ENCODE data around the gene TNFRSF6B. TPM values are rescaled to one million over a fixed set of nuclear protein-coding genes. Genes with fewer than 3 reads are reported as not detected.

TNFRSF6B gene
- total and polyA plus RNA-seq, 9 donors, result 0.55 to 2.4 (median 1.4) TPM

GRCh38 chr20:63682384-63683139 lies 13.9 kb upstream of the TNFRSF6B start:
- DNase-seq, result no peak
- peak overlapping the region; percentile 3 for H3K27ac ChIP-seq (ENCODE audit: low read length)
- H3K36me3 ChIP-seq (ENCODE audit: control insufficient read depth, insufficient read depth, low read length), result peaks cover 42% of the 10 kb centered on the region
- no peak overlapping the region for H3K4me3 ChIP-seq (ENCODE audit: low read length)
- no peaks in the 10 kb centered on the region for H3K9me3 ChIP-seq (replicated peaks; ENCODE audit: control insufficient read depth, low read depth, low read length)
- WGBS (ENCODE audit: insufficient coverage), result 65% methylated on average over 17 of the region's 22 CpGs
- H3K27me3 ChIP-seq (ENCODE audit: control insufficient read depth, insufficient read depth, low read length), result no peaks in the 10 kb centered on the region
- peaks cover 22% of the 10 kb centered on the region for H3K4me1 ChIP-seq (ENCODE audit: control insufficient read depth, insufficient read depth, low read length)

- H3K27me3 ChIP-seq (ENCODE audit: control insufficient read depth, insufficient read depth, low read length), result no peaks in the 10 kb centered on the region
- H3K27ac ChIP-seq (ENCODE audit: low read length), result no peak overlapping the region
- no peak for DNase-seq
- peaks cover 25% of the 10 kb centered on the region for H3K36me3 ChIP-seq (ENCODE audit: control insufficient read depth, insufficient read depth, low read length)
- H3K9me3 ChIP-seq (replicated peaks; ENCODE audit: control insufficient read depth, low read depth, low read length), result no peaks in the 10 kb centered on the region
- H3K4me1 ChIP-seq (ENCODE audit: control insufficient read depth, insufficient read depth, low read length), result peaks cover 27% of the 10 kb centered on the region
- H3K4me3 ChIP-seq (ENCODE audit: low read length), result no peak overlapping the region
- 91% methylated on average over 18 of the region's 21 CpGs for WGBS (ENCODE audit: insufficient coverage)
Measured at GRCh38 chr20:63685269-63686026, 11.0 kb upstream of the TNFRSF6B start.

- Histone ChIP-seq H3K9me3 (replicated peaks; ENCODE audit: control insufficient read depth, low read depth, low read length) (no peaks in the 10 kb centered on the region), H3K27ac (ENCODE audit: low read length) (peak overlapping the region; percentile 85), H3K36me3 (ENCODE audit: control insufficient read depth, insufficient read depth, low read length) (peaks cover 20% of the 10 kb centered on the region), H3K27me3 (ENCODE audit: control insufficient read depth, insufficient read depth, low read length) (no peaks in the 10 kb centered on the region), H3K4me1 (ENCODE audit: control insufficient read depth, insufficient read depth, low read length) (peaks cover 27% of the 10 kb centered on the region), H3K4me3 (ENCODE audit: low read length) (no peak overlapping the region)
- no peak for DNase-seq
- 83% methylated on average over 19 of the region's 24 CpGs for WGBS (ENCODE audit: insufficient coverage)
Measured at GRCh38 chr20:63686094-63686491, 10.4 kb upstream of the TNFRSF6B start.

GRCh38 chr20:63686492-63687321 lies 9.7 kb upstream of the TNFRSF6B start:
- Histone ChIP-seq H3K4me1 (ENCODE audit: control insufficient read depth, insufficient read depth, low read length) (peaks cover 27% of the 10 kb centered on the region), H3K27me3 (ENCODE audit: control insufficient read depth, insufficient read depth, low read length) (no peaks in the 10 kb centered on the region), H3K4me3 (ENCODE audit: low read length) (no peak overlapping the region), H3K9me3 (replicated peaks; ENCODE audit: control insufficient read depth, low read depth, low read length) (no peaks in the 10 kb centered on the region), H3K36me3 (ENCODE audit: control insufficient read depth, insufficient read depth, low read length) (peaks cover 20% of the 10 kb centered on the region), H3K27ac (ENCODE audit: low read length) (peak overlapping the region; percentile 85)
- DNase-seq, result peak; percentile 88
- WGBS (ENCODE audit: insufficient coverage), result 30% methylated on average over 35 of the region's 45 CpGs

- WGBS (ENCODE audit: insufficient coverage), result 84% methylated on average over 21 of the region's 29 CpGs
- no peak overlapping the region for H3K4me3 ChIP-seq (ENCODE audit: low read length)
- H3K4me1 ChIP-seq (ENCODE audit: control insufficient read depth, insufficient read depth, low read length), result peaks cover 27% of the 10 kb centered on the region
- no peak for DNase-seq
- no peaks in the 10 kb centered on the region for H3K27me3 ChIP-seq (ENCODE audit: control insufficient read depth, insufficient read depth, low read length)
- peak overlapping the region; percentile 85 for H3K27ac ChIP-seq (ENCODE audit: low read length)
- peaks cover 18% of the 10 kb centered on the region for H3K36me3 ChIP-seq (ENCODE audit: control insufficient read depth, insufficient read depth, low read length)
- no peaks in the 10 kb centered on the region for H3K9me3 ChIP-seq (replicated peaks; ENCODE audit: control insufficient read depth, low read depth, low read length)
Measured at GRCh38 chr20:63687419-63688178, 8.9 kb upstream of the TNFRSF6B start.

GRCh38 chr20:63688228-63689045 lies 8.0 kb upstream of the TNFRSF6B start:
- H3K36me3 ChIP-seq (ENCODE audit: control insufficient read depth, insufficient read depth, low read length), result peaks cover 16% of the 10 kb centered on the region
- no peaks in the 10 kb centered on the region for H3K9me3 ChIP-seq (replicated peaks; ENCODE audit: control insufficient read depth, low read depth, low read length)
- H3K27me3 ChIP-seq (ENCODE audit: control insufficient read depth, insufficient read depth, low read length), result no peaks in the 10 kb centered on the region
- 77% methylated on average over 21 of the region's 31 CpGs for WGBS (ENCODE audit: insufficient coverage)
- no peak overlapping the region for H3K4me3 ChIP-seq (ENCODE audit: low read length)
- H3K4me1 ChIP-seq (ENCODE audit: control insufficient read depth, insufficient read depth, low read length), result peaks cover 26% of the 10 kb centered on the region
- peak overlapping the region; percentile 10 for H3K27ac ChIP-seq (ENCODE audit: low read length)
- no peak for DNase-seq

GRCh38 chr20:63689046-63690002 lies 7.1 kb upstream of the TNFRSF6B start:
- no peak overlapping the region for H3K4me3 ChIP-seq (ENCODE audit: low read length)
- H3K4me1 ChIP-seq (ENCODE audit: control insufficient read depth, insufficient read depth, low read length), result peaks cover 26% of the 10 kb centered on the region
- no peaks in the 10 kb centered on the region for H3K27me3 ChIP-seq (ENCODE audit: control insufficient read depth, insufficient read depth, low read length)
- H3K27ac ChIP-seq (ENCODE audit: low read length), result no peak overlapping the region
- no peak for DNase-seq
- 86% methylated on average over 42 of the region's 44 CpGs for WGBS (ENCODE audit: insufficient coverage)
- H3K9me3 ChIP-seq (replicated peaks; ENCODE audit: control insufficient read depth, low read depth, low read length), result no peaks in the 10 kb centered on the region
- H3K36me3 ChIP-seq (ENCODE audit: control insufficient read depth, insufficient read depth, low read length), result peaks cover 16% of the 10 kb centered on the region

GRCh38 chr20:63690003-63690897 lies 6.2 kb upstream of the TNFRSF6B start:
- no peak for DNase-seq
- no peak overlapping the region for H3K4me3 ChIP-seq (ENCODE audit: low read length)

More at GRCh38 chr20:63690003-63690897, 6.2 kb upstream of the TNFRSF6B start:
- Histone ChIP-seq H3K4me1 (ENCODE audit: control insufficient read depth, insufficient read depth, low read length) (peaks cover 26% of the 10 kb centered on the region), H3K27me3 (ENCODE audit: control insufficient read depth, insufficient read depth, low read length) (no peaks in the 10 kb centered on the region), H3K27ac (ENCODE audit: low read length) (no peak overlapping the region), H3K9me3 (replicated peaks; ENCODE audit: control insufficient read depth, low read depth, low read length) (no peaks in the 10 kb centered on the region), H3K36me3 (ENCODE audit: control insufficient read depth, insufficient read depth, low read length) (peaks cover 25% of the 10 kb centered on the region)
- 84% methylated on average over 21 of the region's 40 CpGs for whole genome bisulfite sequencing (ENCODE audit: insufficient coverage)

All from muscle of leg (tissue), 11 donors.